K562 (cell line): ENCODE results near the gene BET1L. TPM values are rescaled to one million over a fixed set of nuclear protein-coding genes. Genes with fewer than 3 reads are reported as not detected.

Source experiments
- CHD2 ChIP-seq: IDR thresholded peaks from 2 replicates; pipeline ENCODE4 v1.6.1; 2011; ENCODE audit warnings: low read depth, low read length
- EHMT2 ChIP-seq: fragments of 450-650 bp; IDR thresholded peaks from 2 replicates; pipeline ENCODE4 v1.6.1; 2018; ENCODE audit warnings: antibody characterized with exemption
- KDM4B ChIP-seq, 2 experiments: fragments of 450-650 bp in 1 of 2; sonication (generic) in 1 of 2; IDR thresholded peaks; 2 replicates each; pipeline ENCODE4 v1.6.1; 2016 to 2017; ENCODE audit warnings: borderline replicate concordance in 2 of 2, antibody characterized with exemption in 1 of 2, low read depth in 1 of 2, mild to moderate bottlenecking in 1 of 2
- MBD2 ChIP-seq: sonication (generic); IDR thresholded peaks from 2 replicates; pipeline ENCODE4 v1.6.1; 2016; ENCODE audit warnings: low read depth, borderline replicate concordance
- MECOM ChIP-seq: fragments of 250-450 bp; sonication (Bioruptor Pico); IDR thresholded peaks from 2 replicates; pipeline ENCODE4 v1.8.0; 2022; ENCODE audit warnings: inconsistent platforms
- MEIS2 ChIP-seq: fragments of 450-650 bp; IDR thresholded peaks from 2 replicates; pipeline ENCODE4 v1.6.1; 2014; ENCODE audit warnings: mild to moderate bottlenecking; ENCODE audit not compliant: partially characterized antibody
- MNT ChIP-seq, 2 experiments: fragments of 450-650 bp; conservative IDR thresholded peaks; 2 replicates each; pipeline ENCODE4 v1.6.1; 2017; ENCODE audit warnings: mild to moderate bottlenecking in 2 of 2, moderate library complexity in 2 of 2
- NEUROD1 ChIP-seq: fragments of 150-350 bp; IDR thresholded peaks from 2 replicates; pipeline ENCODE4 v1.6.1; 2014; ENCODE audit warnings: borderline replicate concordance, low read length, low read depth; ENCODE audit not compliant: partially characterized antibody
- PHTF2 ChIP-seq: fragments of 250-450 bp; sonication (Bioruptor Pico); IDR thresholded peaks from 2 replicates; pipeline ENCODE4 v1.5.0; 2021; ENCODE audit warnings: mild to moderate bottlenecking
- PML ChIP-seq: IDR thresholded peaks from 2 replicates; pipeline ENCODE4 v1.6.1; 2012; ENCODE audit warnings: low read length, inconsistent platforms
- PRPF4 ChIP-seq: fragments of 200-400 bp; formaldehyde crosslinking; IDR thresholded peaks from one replicate; pipeline ENCODE4 v1.6.1; 2017; ENCODE audit warnings: low read length, low read depth, mild to moderate bottlenecking; ENCODE audit not compliant: insufficient read depth, poor library complexity, severe bottlenecking
- SIN3A ChIP-seq, 2 experiments: fragments of 150-350 bp in 1 of 2; IDR thresholded peaks; 2 replicates each; pipeline ENCODE4 v1.6.1; 2011 to 2016; ENCODE audit warnings: borderline replicate concordance in 2 of 2, low read depth in 2 of 2, low read length in 2 of 2, mild to moderate bottlenecking in 2 of 2, moderate library complexity in 2 of 2; ENCODE audit not compliant: control insufficient read depth in 1 of 2
- SP1 ChIP-seq: sonication (generic); formaldehyde crosslinking; IDR thresholded peaks from 2 replicates; pipeline ENCODE4 v1.8.1; 2022; ENCODE audit warnings: mild to moderate bottlenecking, missing genetic modification reagents
- TCF7 ChIP-seq: sonication (generic); IDR thresholded peaks from 2 replicates; pipeline ENCODE4 v1.6.1; 2016; ENCODE audit warnings: antibody characterized with exemption, borderline replicate concordance
- ZFX ChIP-seq: sonication (generic); formaldehyde crosslinking; IDR thresholded peaks from 2 replicates; pipeline ENCODE4 v1.8.0; 2022; ENCODE audit warnings: mild to moderate bottlenecking, missing genetic modification reagents, moderate library complexity
- ZNF282 ChIP-seq: sonication (generic); formaldehyde crosslinking; IDR thresholded peaks from 2 replicates; pipeline ENCODE4 v1.8.1; 2023; ENCODE audit warnings: missing genetic modification reagents
- polyA plus RNA-seq, 8 experiments: library from polyadenylated mRNA; depleted of rRNA in 4 of 8; stranded (reverse) in 5 of 8; unstranded in 3 of 8; fragments of >200 nt; fragmentation: Nextera tagmentation in 2 of 8; fragmentation: Illumina TruSeq in 1 of 8; extraction: Ambion mirVana in 2 of 8; extraction: Trizol in 1 of 8; gene quantifications; 2 replicates each; pipeline versions ENCODE4 v1.2.1 to v1.2.3, GENCODE V29; 2011 to 2014; ENCODE audit warnings: inconsistent platforms in 1 of 8, missing spikeins in 1 of 8
- total RNA-seq, 7 experiments: library from RNA; depleted of rRNA in 6 of 7; stranded (reverse); fragments of >200 nt in 6 of 7; fragmentation: Illumina TruSeq in 2 of 7; extraction: Trizol in 2 of 7; gene quantifications; 2 replicates each; pipeline versions ENCODE4 v1.2.1 to v1.2.3, GENCODE V29; 2011 to 2021; ENCODE audit warnings: low replicate concordance in 1 of 7
- TF ChIP-seq, protein P1 (sequence below): fragments of 250-450 bp; sonication (Bioruptor Pico); IDR thresholded peaks from 2 replicates; pipeline ENCODE4 v1.8.0; 2021; ENCODE audit warnings: moderate library complexity, mild to moderate bottlenecking, inconsistent platforms
- TF ChIP-seq, protein P2 (sequence below): conservative IDR thresholded peaks from 2 replicates; pipeline ENCODE4 v1.6.1; 2011; ENCODE audit warnings: low read depth, mild to moderate bottlenecking, low read length; ENCODE audit not compliant: control insufficient read depth
- TF ChIP-seq, protein P3 (sequence below): fragments of 250-450 bp; sonication (Bioruptor Pico); IDR thresholded peaks from 2 replicates; pipeline ENCODE4 v1.5.0; 2020; ENCODE audit warnings: mild to moderate bottlenecking
- TF ChIP-seq, protein P4 (sequence below): fragments of 450-650 bp; IDR thresholded peaks from 2 replicates; pipeline ENCODE4 v1.6.1; 2016; ENCODE audit warnings: antibody characterized with exemption

The BET1L gene
- total and polyA plus RNA-seq, 9 of the 15 experiments (the other 6 are each of a cell fraction or from before 2014, with no cell fraction given), result 9.9 to 69.1 (median 19.9) TPM

DNA sequence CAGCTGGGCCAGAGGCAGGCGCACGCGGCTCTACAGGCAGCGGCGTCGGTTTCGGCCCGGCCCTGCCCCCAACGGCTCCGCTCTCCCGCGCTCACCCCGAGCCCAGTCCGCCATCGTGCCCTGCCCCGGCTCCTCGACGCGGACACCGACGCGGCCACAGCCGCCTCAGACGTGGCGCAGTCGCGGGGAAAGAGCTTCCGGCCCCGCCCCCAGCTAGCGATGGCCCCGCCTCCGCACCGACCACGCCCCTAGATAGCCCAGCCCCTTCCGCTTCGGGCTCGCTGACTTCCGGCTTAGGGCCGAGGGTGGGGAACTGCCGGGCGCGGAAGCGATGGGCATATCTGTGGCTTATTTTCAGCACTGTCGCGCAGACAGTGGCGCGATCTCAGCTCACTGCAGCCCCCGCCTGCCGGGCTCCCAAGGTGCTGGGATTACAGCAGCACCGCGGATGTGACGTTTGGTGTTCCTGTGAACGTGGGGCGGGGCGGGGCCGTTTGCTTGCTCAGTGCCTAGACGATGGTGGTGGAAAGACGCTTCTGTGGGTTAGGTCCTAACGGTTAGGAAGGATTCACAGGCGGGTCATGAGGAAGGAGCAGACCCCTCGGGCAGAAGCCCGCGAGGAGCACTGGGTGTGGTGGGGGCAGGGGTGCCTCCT lies at the start of gene BET1L, which contains the start of gene RIC8A (continued):
- TF ChIP-seq, protein P1, sequence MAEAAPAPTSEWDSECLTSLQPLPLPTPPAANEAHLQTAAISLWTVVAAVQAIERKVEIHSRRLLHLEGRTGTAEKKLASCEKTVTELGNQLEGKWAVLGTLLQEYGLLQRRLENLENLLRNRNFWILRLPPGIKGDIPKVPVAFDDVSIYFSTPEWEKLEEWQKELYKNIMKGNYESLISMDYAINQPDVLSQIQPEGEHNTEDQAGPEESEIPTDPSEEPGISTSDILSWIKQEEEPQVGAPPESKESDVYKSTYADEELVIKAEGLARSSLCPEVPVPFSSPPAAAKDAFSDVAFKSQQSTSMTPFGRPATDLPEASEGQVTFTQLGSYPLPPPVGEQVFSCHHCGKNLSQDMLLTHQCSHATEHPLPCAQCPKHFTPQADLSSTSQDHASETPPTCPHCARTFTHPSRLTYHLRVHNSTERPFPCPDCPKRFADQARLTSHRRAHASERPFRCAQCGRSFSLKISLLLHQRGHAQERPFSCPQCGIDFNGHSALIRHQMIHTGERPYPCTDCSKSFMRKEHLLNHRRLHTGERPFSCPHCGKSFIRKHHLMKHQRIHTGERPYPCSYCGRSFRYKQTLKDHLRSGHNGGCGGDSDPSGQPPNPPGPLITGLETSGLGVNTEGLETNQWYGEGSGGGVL (CRISPR knock-in tag), result no peak
- TF ChIP-seq KDM4B (IDR thresholded peaks at IDR 0.05; ENCODE audit: borderline replicate concordance in 2 of 2, low read depth in 1 of 2) (peak in 1 of 2 experiments; percentile 69; a peak in 1 of 4 replicates), MNT (conservative IDR thresholded peaks at IDR 0.05) (peak; percentile 67 to 85), PML (peak; percentile 71), SIN3A (IDR thresholded peaks at IDR 0.05; ENCODE audit: borderline replicate concordance in 2 of 2, control insufficient read depth in 1 of 2, low read depth in 2 of 2, low read length in 2 of 2) (peak in 1 of 2 experiments; percentile 40; a peak in 1 of 4 replicates), TCF7 (peak; percentile 61; the same call in 1 of the 2 replicates), EHMT2 (no peak), SP1 (CRISPR knock-in tag) (peak; percentile 99), MBD2 (peak; percentile 77), ZFX (CRISPR knock-in tag) (peak; percentile 77), ZNF282 (CRISPR knock-in tag) (no peak), MECOM (CRISPR knock-in tag) (no peak), PRPF4 (peak; percentile 39), CHD2 (no peak), PHTF2 (CRISPR knock-in tag) (no peak), MEIS2 (peak; percentile 39), NEUROD1 (no peak)
- TF ChIP-seq, protein P2, sequence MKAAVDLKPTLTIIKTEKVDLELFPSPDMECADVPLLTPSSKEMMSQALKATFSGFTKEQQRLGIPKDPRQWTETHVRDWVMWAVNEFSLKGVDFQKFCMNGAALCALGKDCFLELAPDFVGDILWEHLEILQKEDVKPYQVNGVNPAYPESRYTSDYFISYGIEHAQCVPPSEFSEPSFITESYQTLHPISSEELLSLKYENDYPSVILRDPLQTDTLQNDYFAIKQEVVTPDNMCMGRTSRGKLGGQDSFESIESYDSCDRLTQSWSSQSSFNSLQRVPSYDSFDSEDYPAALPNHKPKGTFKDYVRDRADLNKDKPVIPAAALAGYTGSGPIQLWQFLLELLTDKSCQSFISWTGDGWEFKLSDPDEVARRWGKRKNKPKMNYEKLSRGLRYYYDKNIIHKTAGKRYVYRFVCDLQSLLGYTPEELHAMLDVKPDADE, result no peak
- TF ChIP-seq, protein P3, sequence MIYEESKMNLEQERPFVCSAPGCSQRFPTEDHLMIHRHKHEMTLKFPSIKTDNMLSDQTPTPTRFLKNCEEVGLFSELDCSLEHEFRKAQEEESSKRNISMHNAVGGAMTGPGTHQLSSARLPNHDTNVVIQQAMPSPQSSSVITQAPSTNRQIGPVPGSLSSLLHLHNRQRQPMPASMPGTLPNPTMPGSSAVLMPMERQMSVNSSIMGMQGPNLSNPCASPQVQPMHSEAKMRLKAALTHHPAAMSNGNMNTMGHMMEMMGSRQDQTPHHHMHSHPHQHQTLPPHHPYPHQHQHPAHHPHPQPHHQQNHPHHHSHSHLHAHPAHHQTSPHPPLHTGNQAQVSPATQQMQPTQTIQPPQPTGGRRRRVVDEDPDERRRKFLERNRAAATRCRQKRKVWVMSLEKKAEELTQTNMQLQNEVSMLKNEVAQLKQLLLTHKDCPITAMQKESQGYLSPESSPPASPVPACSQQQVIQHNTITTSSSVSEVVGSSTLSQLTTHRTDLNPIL, result no peak
- TF ChIP-seq, protein P4, sequence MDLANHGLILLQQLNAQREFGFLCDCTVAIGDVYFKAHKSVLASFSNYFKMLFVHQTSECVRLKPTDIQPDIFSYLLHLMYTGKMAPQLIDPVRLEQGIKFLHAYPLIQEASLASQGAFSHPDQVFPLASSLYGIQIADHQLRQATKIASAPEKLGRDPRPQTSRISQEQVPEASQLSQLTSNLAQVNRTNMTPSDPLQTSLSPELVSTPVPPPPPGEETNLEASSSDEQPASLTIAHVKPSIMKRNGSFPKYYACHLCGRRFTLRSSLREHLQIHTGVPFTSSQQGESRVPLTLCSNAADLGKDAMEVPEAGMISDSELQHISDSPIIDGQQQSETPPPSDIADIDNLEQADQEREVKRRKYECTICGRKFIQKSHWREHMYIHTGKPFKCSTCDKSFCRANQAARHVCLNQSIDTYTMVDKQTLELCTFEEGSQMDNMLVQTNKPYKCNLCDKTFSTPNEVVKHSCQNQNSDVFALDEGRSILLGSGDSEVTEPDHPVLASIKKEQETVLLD, result 0 out of 2 replicates have a peak, but pooled peaks have one; percentile 30
